HG02588 (cell line): ENCODE data around the gene SEC14L2.
A peak's percentile ranks its signal among the peaks of the same experiment; 100 is the strongest.
"Not testable (repeated sequence)": the region's sequence is repeated elsewhere in the genome, so short reads cannot be mapped to it uniquely, and the experiment has no call there.

Source experiments
- ATAC-seq: cut with Tn5 transposase; IDR thresholded peaks from one replicate; pipeline ENCODE4 v1.9.1; 2021; ENCODE audit warnings: mild to moderate bottlenecking, moderate library complexity; ENCODE audit not compliant: unreplicated experiment

The SEC14L2 gene

GRCh38 chr22:30402028-30402765 is 5.4 kb downstream of the SEC14L2 start:
- ATAC-seq = no peak

GRCh38 chr22:30402766-30403104 is 5.9 kb downstream of the SEC14L2 start:
- not testable (repeated sequence) for ATAC-seq

GRCh38 chr22:30404307-30404706 is 7.5 kb downstream of the SEC14L2 start:
- ATAC-seq = no peak

- no peak for ATAC-seq
Observed at GRCh38 chr22:30405731-30406130, 8.9 kb downstream of the SEC14L2 start.

DNA sequence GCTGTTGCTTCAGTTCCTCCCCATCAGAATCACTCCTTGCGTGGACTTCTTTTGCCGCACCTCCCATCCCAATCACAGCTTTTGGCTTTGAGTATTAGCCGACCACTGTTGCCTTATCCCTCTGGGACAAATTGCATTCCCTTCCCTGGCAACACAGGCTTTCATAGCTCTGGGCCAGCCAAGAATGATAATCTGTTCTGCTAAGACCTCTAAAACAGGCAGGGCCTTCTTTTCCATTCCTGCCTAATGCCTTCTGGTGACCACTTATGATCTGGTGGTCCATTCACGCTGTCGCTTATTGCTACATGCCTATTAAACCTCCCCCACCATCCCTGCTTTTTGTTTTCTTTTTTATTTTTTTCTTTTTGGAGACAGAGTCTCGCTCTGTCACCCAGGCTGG is 9.6 kb downstream of the SEC14L2 start:
- no peak for ATAC-seq

GRCh38 chr22:30408388-30409102 is 11.7 kb downstream of the SEC14L2 start:
- no peak for ATAC-seq

DNA sequence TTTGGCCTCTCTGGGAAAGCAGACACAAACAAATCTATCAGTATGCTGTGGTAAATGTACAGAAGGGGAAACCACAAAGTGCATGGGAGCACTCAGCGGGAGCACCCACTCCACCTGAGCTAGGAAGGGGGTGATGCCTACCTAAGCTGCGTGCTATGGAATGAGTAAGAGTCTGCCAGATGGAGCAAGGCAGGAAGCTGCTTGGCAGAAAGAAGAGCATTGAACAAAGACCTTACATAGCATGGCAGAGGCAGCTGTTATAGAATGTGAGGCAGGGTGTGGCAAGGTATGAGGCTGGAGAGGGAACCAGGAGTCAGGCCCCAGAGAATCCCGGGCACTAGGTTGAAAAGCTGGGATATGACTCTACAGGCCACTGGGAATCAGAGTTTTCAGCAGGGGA is 15.0 kb downstream of the SEC14L2 start:
- no peak for ATAC-seq

- no peak for ATAC-seq
Observed at GRCh38 chr22:30413001-30413400, 16.2 kb downstream of the SEC14L2 start.

GRCh38 chr22:30413745-30414524 is 17.1 kb downstream of the SEC14L2 start:
- no peak for ATAC-seq

GRCh38 chr22:30414525-30415047 is 17.8 kb downstream of the SEC14L2 start:
- no peak for ATAC-seq

- ATAC-seq = no peak
Observed at GRCh38 chr22:30416403-30416802, 19.6 kb downstream of the SEC14L2 start.

DNA sequence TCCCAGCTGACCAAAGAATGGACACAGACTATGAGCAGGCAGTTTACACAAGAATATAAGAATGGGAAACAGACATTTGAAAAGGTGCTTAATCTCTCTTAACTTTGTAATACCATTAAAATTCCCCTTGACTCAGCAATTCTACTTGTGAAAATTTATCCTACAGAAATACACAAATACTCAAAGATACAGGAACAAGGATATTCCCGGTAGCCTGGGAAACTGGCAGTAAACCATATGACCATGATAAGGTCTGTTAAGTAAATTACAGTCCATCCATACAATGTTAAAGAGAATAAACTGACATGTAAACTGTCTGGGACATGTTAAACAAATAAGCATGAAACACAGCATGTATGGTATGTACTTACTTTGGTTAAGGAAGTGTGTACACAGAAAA is 20.0 kb downstream of the SEC14L2 start:
- no peak for ATAC-seq

- ATAC-seq = no peak
Observed at GRCh38 chr22:30420347-30421125, 23.7 kb downstream of the SEC14L2 start.

GRCh38 chr22:30421695-30422480 is 25.1 kb downstream of the SEC14L2 start:
- no peak for ATAC-seq

DNA sequence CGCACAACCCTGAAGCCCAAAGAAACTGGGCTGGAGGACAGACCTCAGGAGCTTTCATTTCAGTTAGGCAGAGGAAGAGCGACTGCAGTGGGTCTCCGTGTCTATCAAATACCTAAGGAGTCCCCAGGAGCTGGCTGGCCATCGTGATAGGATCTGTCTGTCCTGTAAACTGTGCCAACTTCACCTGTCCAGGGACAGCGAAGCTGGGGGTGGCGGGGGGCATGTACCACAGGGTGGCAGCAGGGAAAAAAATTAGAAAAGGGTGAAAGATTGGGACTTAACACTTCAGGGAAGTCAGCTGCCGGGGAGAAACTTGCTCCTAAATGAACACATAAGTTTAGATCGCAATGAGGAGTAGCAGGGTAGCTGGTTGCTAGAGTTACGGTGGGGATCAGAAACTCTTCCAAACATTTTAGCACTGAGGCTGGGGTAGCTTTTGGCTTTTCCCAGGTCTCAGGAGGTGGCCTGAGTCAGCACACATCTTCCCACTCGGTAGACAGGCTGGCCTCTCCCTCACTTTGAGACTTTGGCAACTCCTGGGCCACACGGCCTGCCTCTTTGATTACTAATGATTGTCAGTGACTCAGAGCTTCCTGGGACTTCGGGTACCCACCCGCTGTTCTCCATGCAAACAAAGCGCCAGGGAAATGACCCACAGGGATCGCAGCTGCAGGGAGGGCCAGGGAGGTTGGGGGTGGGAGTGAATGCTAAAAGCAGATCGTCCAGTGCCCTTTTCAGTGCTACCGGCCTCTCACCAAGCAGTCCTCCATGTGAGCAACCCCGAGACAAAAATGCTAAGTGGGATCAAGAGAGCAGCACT is 25.9 kb downstream of the SEC14L2 start:
- ATAC-seq = no peak

DNA sequence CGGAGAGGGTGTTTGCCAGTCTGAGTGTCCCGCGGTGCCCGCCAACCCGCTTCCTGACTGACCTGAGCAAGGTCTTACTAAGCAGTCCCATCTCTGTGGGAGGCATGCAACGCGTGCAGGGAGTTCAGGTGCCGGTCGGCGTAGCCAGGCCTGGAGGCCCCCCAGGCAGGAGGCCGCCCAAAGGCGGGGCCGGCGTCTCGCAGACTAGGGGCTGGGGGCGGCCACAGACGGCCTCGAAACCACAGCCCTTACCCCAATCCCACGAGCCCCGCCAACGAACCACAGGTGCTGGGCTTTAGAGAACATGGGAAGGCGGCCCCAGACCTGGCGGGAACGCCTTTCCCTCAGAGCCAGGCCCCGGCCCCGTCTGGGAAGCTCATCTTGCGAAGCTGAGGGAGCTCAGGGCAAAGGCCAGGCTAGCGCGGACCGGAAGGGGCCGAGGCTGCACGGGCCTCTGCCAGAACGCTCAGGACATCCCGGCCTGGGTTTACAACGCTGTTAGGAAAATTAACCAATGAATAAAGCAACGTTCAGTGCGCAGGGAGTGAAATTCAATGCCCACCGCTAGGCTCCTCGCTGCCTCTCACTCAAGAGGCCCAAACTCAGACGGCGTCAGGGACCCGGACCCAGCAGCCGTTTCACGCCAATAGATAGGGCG is 26.6 kb downstream of the SEC14L2 start:
- ATAC-seq = peak; percentile 32

- ATAC-seq = peak; percentile 80
Observed at GRCh38 chr22:30423959-30424533, 27.2 kb downstream of the SEC14L2 start.
